ENCODE results near the gene TRAF2.
"Not testable (repeated sequence)": the region's sequence is repeated elsewhere in the genome, so short reads cannot be mapped to it uniquely, and the experiment has no call there.

Gene TRAF2

GRCh38 chr9:136885950-136886578 lies at the start of gene TRAF2:
TSS of gene TRAF2 (plus strand) at chr9:136886516. CDS start at chr9:136898741, 12,225 bp downstream.
- Mint-ChIP-seq H3K4me1 (peaks cover 59% of the 10 kb centered on the region), H3K4me3 (peak within 1 kb of the TSS; percentile 95), H3K27ac (peak within 1 kb of the TSS; percentile 89), H3K27me3 (no peaks in the 10 kb centered on the region), H3K9me3 (no peaks in the 10 kb centered on the region), H3K36me3 (ENCODE audit: low read depth) (peaks cover 2% of the 10 kb centered on the region)
- DNase-seq = peak; percentile 98
- peak; percentile 86 for ATAC-seq

- no peaks in the 10 kb centered on the region for H3K27me3 Mint-ChIP-seq
- H3K4me1 Mint-ChIP-seq = peaks cover 7% of the 10 kb centered on the region
- no peaks in the 10 kb centered on the region for H3K9me3 Mint-ChIP-seq
- peaks cover 4% of the 10 kb centered on the region for H3K36me3 Mint-ChIP-seq (ENCODE audit: low read depth)
- no peak overlapping the region for H3K4me3 Mint-ChIP-seq
- H3K27ac Mint-ChIP-seq = no peak overlapping the region
- DNase-seq (no peak), ATAC-seq (no peak)
Observed at GRCh38 chr9:136837146-136837855, 49.0 kb upstream of the TRAF2 start.

- H3K4me3 Mint-ChIP-seq; H3K27me3 Mint-ChIP-seq; H3K27ac Mint-ChIP-seq; H3K9me3 Mint-ChIP-seq; DNase-seq; ATAC-seq; H3K36me3 Mint-ChIP-seq (ENCODE audit: low read depth); H3K4me1 Mint-ChIP-seq: not testable (repeated sequence)
Observed at GRCh38 chr9:136837856-136838277, 48.4 kb upstream of the TRAF2 start.

GRCh38 chr9:136838314-136839228 lies 47.7 kb upstream of the TRAF2 start:
- no peak for DNase-seq
- H3K27me3 Mint-ChIP-seq = no peaks in the 10 kb centered on the region
- ATAC-seq = no peak
- no peak overlapping the region for H3K4me3 Mint-ChIP-seq
- H3K4me1 Mint-ChIP-seq = peaks cover 12% of the 10 kb centered on the region
- no peak overlapping the region for H3K27ac Mint-ChIP-seq
- peaks cover 4% of the 10 kb centered on the region for H3K36me3 Mint-ChIP-seq (ENCODE audit: low read depth)
- H3K9me3 Mint-ChIP-seq = no peaks in the 10 kb centered on the region

- H3K27ac Mint-ChIP-seq = no peak overlapping the region
- H3K36me3 Mint-ChIP-seq (ENCODE audit: low read depth) = peaks cover 4% of the 10 kb centered on the region
- no peaks in the 10 kb centered on the region for H3K9me3 Mint-ChIP-seq
- peaks cover 14% of the 10 kb centered on the region for H3K4me1 Mint-ChIP-seq
- no peak for ATAC-seq
- no peak for DNase-seq
- H3K27me3 Mint-ChIP-seq = no peaks in the 10 kb centered on the region
- no peak overlapping the region for H3K4me3 Mint-ChIP-seq
Observed at GRCh38 chr9:136839229-136840139, 46.8 kb upstream of the TRAF2 start.

GRCh38 chr9:136840140-136840876 lies 46.0 kb upstream of the TRAF2 start:
- H3K27ac Mint-ChIP-seq = no peak overlapping the region
- H3K36me3 Mint-ChIP-seq (ENCODE audit: low read depth) = peaks cover 4% of the 10 kb centered on the region
- no peak for ATAC-seq
- peaks cover 3% of the 10 kb centered on the region for H3K27me3 Mint-ChIP-seq
- peaks cover 16% of the 10 kb centered on the region for H3K4me1 Mint-ChIP-seq
- DNase-seq = no peak
- H3K9me3 Mint-ChIP-seq = no peaks in the 10 kb centered on the region
- no peak overlapping the region for H3K4me3 Mint-ChIP-seq

GRCh38 chr9:136840877-136841645 lies 45.3 kb upstream of the TRAF2 start:
- no peak overlapping the region for H3K4me3 Mint-ChIP-seq
- peaks cover 4% of the 10 kb centered on the region for H3K36me3 Mint-ChIP-seq (ENCODE audit: low read depth)
- H3K27me3 Mint-ChIP-seq = peaks cover 3% of the 10 kb centered on the region
- H3K27ac Mint-ChIP-seq = no peak overlapping the region
- peaks cover 16% of the 10 kb centered on the region for H3K4me1 Mint-ChIP-seq
- no peak for DNase-seq
- no peaks in the 10 kb centered on the region for H3K9me3 Mint-ChIP-seq
- ATAC-seq = no peak

- not testable (repeated sequence) for DNase-seq; H3K36me3 Mint-ChIP-seq (ENCODE audit: low read depth); H3K27me3 Mint-ChIP-seq; H3K9me3 Mint-ChIP-seq; ATAC-seq; H3K27ac Mint-ChIP-seq
- Mint-ChIP-seq H3K4me3 (peak overlapping the region; percentile 74), H3K4me1 (peaks cover 17% of the 10 kb centered on the region)
Observed at GRCh38 chr9:136841646-136842379, 44.5 kb upstream of the TRAF2 start.

GRCh38 chr9:136842380-136842948 lies 43.9 kb upstream of the TRAF2 start, which contains the start of gene AJM1:
TSS of gene AJM1 (plus strand) at chr9:136842478. CDS start at chr9:136844415, 1,937 bp downstream.
- H3K9me3 Mint-ChIP-seq = not testable (repeated sequence)

GRCh38 chr9:136843159-136843800 lies 43.0 kb upstream of the TRAF2 start:
- H3K4me1 Mint-ChIP-seq = peaks cover 23% of the 10 kb centered on the region
- not testable (repeated sequence) for H3K36me3 Mint-ChIP-seq (ENCODE audit: low read depth); DNase-seq; ATAC-seq; H3K9me3 Mint-ChIP-seq; H3K27ac Mint-ChIP-seq
- peaks cover 14% of the 10 kb centered on the region for H3K27me3 Mint-ChIP-seq
- H3K4me3 Mint-ChIP-seq = peak overlapping the region; percentile 50

More at GRCh38 chr9:136842380-136842948, 43.9 kb upstream of the TRAF2 start, which contains the start of gene AJM1:
- H3K4me3 Mint-ChIP-seq = peak within 1 kb of the TSS; percentile 74
- H3K4me1 Mint-ChIP-seq = peaks cover 17% of the 10 kb centered on the region
- ATAC-seq (peak; percentile 81), DNase-seq (peak; percentile 84)
- not testable (repeated sequence) for H3K36me3 Mint-ChIP-seq (ENCODE audit: low read depth); H3K27ac Mint-ChIP-seq; H3K27me3 Mint-ChIP-seq

- Mint-ChIP-seq H3K4me3 (peak overlapping the region; percentile 50), H3K27me3 (peaks cover 14% of the 10 kb centered on the region), H3K4me1 (peaks cover 25% of the 10 kb centered on the region)
- not testable (repeated sequence) for H3K27ac Mint-ChIP-seq; H3K36me3 Mint-ChIP-seq (ENCODE audit: low read depth); H3K9me3 Mint-ChIP-seq
- DNase-seq (peak; percentile 74), ATAC-seq (peak; percentile 3)
Observed at GRCh38 chr9:136843801-136844740, 42.2 kb upstream of the TRAF2 start.
